Gastrocnemius medialis (tissue), 4 donors: ENCODE data around the gene GAP43.

Experiments used
- POLR2A ChIP-seq, 2 donors: fragments of 450-650 bp; IDR thresholded peaks; one replicate each; pipeline ENCODE4 v1.6.1; 2017; ENCODE audit warnings: antibody characterized with exemption in 2 of 2, mild to moderate bottlenecking in 2 of 2, moderate library complexity in 2 of 2
- TF ChIP-seq, protein P1 (sequence below), 5 experiments: fragments of 450-650 bp in 3 of 5; fragments of 200-600 bp in 2 of 5; sonication (generic) in 2 of 5; IDR thresholded peaks in 4 of 5; conservative IDR thresholded peaks in 1 of 5; 1 replicate in 4 of 5; 2 replicates in 1 of 5; pipeline ENCODE4 v1.5.1; 2016 to 2019; ENCODE audit warnings: antibody characterized with exemption in 5 of 5, mild to moderate bottlenecking in 3 of 5, moderate library complexity in 3 of 5

DNA sequence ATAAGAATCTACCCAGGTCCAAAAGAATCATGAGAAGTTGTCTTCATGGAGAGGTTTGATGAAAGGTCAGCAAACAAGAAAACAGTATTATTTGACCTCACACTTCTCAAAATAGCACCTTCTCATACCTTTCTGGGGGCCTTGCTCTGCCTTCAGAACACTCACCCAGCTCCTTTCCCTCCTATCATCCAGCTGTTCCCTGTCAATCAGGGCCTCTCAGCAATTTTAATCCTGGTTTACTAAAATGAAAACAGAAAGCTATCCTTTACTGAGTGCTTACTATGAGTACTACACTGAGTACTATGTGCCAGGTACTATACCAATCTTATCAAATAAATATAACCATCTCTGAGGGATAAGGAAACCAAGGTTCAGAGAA is 138.6 kb downstream of the GAP43 start:
- TF ChIP-seq, protein P1, sequence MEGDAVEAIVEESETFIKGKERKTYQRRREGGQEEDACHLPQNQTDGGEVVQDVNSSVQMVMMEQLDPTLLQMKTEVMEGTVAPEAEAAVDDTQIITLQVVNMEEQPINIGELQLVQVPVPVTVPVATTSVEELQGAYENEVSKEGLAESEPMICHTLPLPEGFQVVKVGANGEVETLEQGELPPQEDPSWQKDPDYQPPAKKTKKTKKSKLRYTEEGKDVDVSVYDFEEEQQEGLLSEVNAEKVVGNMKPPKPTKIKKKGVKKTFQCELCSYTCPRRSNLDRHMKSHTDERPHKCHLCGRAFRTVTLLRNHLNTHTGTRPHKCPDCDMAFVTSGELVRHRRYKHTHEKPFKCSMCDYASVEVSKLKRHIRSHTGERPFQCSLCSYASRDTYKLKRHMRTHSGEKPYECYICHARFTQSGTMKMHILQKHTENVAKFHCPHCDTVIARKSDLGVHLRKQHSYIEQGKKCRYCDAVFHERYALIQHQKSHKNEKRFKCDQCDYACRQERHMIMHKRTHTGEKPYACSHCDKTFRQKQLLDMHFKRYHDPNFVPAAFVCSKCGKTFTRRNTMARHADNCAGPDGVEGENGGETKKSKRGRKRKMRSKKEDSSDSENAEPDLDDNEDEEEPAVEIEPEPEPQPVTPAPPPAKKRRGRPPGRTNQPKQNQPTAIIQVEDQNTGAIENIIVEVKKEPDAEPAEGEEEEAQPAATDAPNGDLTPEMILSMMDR (IDR thresholded peaks at IDR 0.05 in 4 of 5, conservative IDR thresholded peaks at IDR 0.05 in 1 of 5) = no peak
- TF ChIP-seq POLR2A (IDR thresholded peaks at IDR 0.05) = no peak
